ENCODE results near the gene CELF5.

GRCh38 chr19:3292958-3293529 is 68.6 kb downstream of the CELF5 start:
- TF ChIP-seq KLF16 (tag by site-specific recombination; IDR thresholded peaks at IDR 0.05) (no peak), HOXC10 (CRISPR knock-in tag; IDR thresholded peaks at IDR 0.05) (no peak)
